ENCODE results near the gene EFNA5. TPM values are rescaled to one million over a fixed set of nuclear protein-coding genes. Genes with fewer than 3 reads are reported as not detected.

EFNA5 gene
- total RNA-seq, 2 donors from 2014 or later = 6.0 to 13.5 TPM

- H3K9me3 ChIP-seq = no peaks in the 10 kb centered on the region
- ATAC-seq (ENCODE audit: insufficient number of reproducible peaks, low FRiP score, low read depth) (no peak), DNase-seq (ENCODE audit: low spot score) (no peak)
- no peak for TF ChIP-seq CTCF (IDR thresholded peaks at IDR 0.05)
- H3K27me3 ChIP-seq (replicated peaks; ENCODE audit: insufficient read depth) = no peaks in the 10 kb centered on the region
- H3K4me1 ChIP-seq (ENCODE audit: control insufficient read depth in 1 of 2, low read depth in 2 of 2) = peaks cover 20 to 45% of the 10 kb centered on the region in 2 donors
- no peak overlapping the region for H3K4me3 ChIP-seq
- no peaks in the 10 kb centered on the region for H3K36me3 ChIP-seq
- peak overlapping the region; percentile 20 to 57 for H3K27ac ChIP-seq
Observed at GRCh38 chr5:107426209-107426608, 244.5 kb downstream of the EFNA5 start.

GRCh38 chr5:107425541-107426031, 245.2 kb downstream of the EFNA5 start:
- DNase-seq (ENCODE audit: low spot score) (no peak), ATAC-seq (ENCODE audit: insufficient number of reproducible peaks, low FRiP score, low read depth) (no peak)
- H3K27ac ChIP-seq = peak overlapping the region; percentile 50 to 57

GRCh38 chr5:107424491-107424890, 246.2 kb downstream of the EFNA5 start:
- H3K4me3 ChIP-seq = no peak overlapping the region
- TF ChIP-seq CTCF (IDR thresholded peaks at IDR 0.05) = no peak
- H3K36me3 ChIP-seq = no peaks in the 10 kb centered on the region
- H3K9me3 ChIP-seq = no peaks in the 10 kb centered on the region
- peaks cover 20 to 38% of the 10 kb centered on the region in 2 donors for H3K4me1 ChIP-seq (ENCODE audit: control insufficient read depth in 1 of 2, low read depth in 2 of 2)
- ATAC-seq (ENCODE audit: insufficient number of reproducible peaks, low FRiP score, low read depth) (no peak), DNase-seq (ENCODE audit: low spot score) (no peak)
- no peaks in the 10 kb centered on the region for H3K27me3 ChIP-seq (replicated peaks; ENCODE audit: insufficient read depth)
- H3K27ac ChIP-seq = peak overlapping the region; percentile 41 to 57

More at GRCh38 chr5:107425541-107426031, 245.2 kb downstream of the EFNA5 start:
- no peaks in the 10 kb centered on the region for H3K27me3 ChIP-seq (replicated peaks; ENCODE audit: insufficient read depth)
- no peak overlapping the region for H3K4me3 ChIP-seq
- H3K36me3 ChIP-seq = no peaks in the 10 kb centered on the region
- no peaks in the 10 kb centered on the region for H3K9me3 ChIP-seq
- no peak for TF ChIP-seq CTCF (IDR thresholded peaks at IDR 0.05)
- H3K4me1 ChIP-seq (ENCODE audit: control insufficient read depth in 1 of 2, low read depth in 2 of 2) = peaks cover 20 to 40% of the 10 kb centered on the region in 2 donors

- TF ChIP-seq CTCF (IDR thresholded peaks at IDR 0.05) = no peak
- peaks cover 20 to 34% of the 10 kb centered on the region in 2 donors for H3K4me1 ChIP-seq (ENCODE audit: control insufficient read depth in 1 of 2, low read depth in 2 of 2)
- ATAC-seq (ENCODE audit: insufficient number of reproducible peaks, low FRiP score, low read depth) = no peak
- no peaks in the 10 kb centered on the region for H3K36me3 ChIP-seq
- H3K27ac ChIP-seq = no peak overlapping the region
- H3K9me3 ChIP-seq = no peaks in the 10 kb centered on the region
- no peaks in the 10 kb centered on the region for H3K27me3 ChIP-seq (replicated peaks; ENCODE audit: insufficient read depth)
- no peak for DNase-seq (ENCODE audit: low spot score)
- no peak overlapping the region for H3K4me3 ChIP-seq
Observed at GRCh38 chr5:107422494-107422893, 248.2 kb downstream of the EFNA5 start.

GRCh38 chr5:107419498-107419897, 251.2 kb downstream of the EFNA5 start:
- Histone ChIP-seq H3K9me3 (no peaks in the 10 kb centered on the region), H3K36me3 (no peaks in the 10 kb centered on the region), H3K4me3 (no peak overlapping the region), H3K27ac (no peak overlapping the region), H3K27me3 (replicated peaks; ENCODE audit: insufficient read depth) (no peaks in the 10 kb centered on the region), H3K4me1 (ENCODE audit: control insufficient read depth in 1 of 2, low read depth in 2 of 2) (peaks cover 9 to 20% of the 10 kb centered on the region in 2 donors)
- no peak for TF ChIP-seq CTCF (IDR thresholded peaks at IDR 0.05)
- no peak for ATAC-seq (ENCODE audit: insufficient number of reproducible peaks, low FRiP score, low read depth)
- no peak for DNase-seq (ENCODE audit: low spot score)
